GM23248 (cell line): ENCODE data around the gene FUT8.

Experiments used
- EZH2 ChIP-seq: fragments of 200-600 bp; sonication (generic); IDR thresholded peaks from 2 replicates; pipeline ENCODE4 v1.6.1; 2018; ENCODE audit warnings: antibody characterized with exemption, mild to moderate bottlenecking; ENCODE audit not compliant: insufficient read depth, poor library complexity, severe bottlenecking
- EZH2phosphoT487 ChIP-seq: fragments of 200-600 bp; sonication (generic); IDR thresholded peaks from 2 replicates; pipeline ENCODE4 v1.6.1; 2018; ENCODE audit warnings: antibody characterized with exemption, moderate library complexity, mild to moderate bottlenecking, low read depth; ENCODE audit not compliant: insufficient read depth

DNA sequence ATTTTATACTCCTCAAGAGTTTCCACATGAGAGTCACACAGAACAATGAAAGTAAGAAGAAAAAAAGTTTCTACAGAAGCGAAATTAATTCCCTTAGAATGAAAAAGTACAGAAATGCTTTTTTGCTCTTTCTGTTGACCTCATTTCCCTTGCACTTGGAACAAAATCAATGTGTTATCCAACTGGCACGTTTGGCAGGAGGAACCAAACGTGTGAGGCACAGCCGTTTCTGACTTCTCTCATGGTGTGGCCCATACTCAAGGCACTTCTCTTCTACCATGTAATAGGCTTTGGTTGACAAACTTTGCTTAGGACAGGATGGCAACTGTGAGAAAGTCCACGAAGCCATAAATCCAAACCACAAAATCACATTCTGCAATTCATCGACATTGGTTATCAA lies 297.0 kb downstream of the FUT8 start:
- TF ChIP-seq EZH2 (no peak), EZH2phosphoT487 (no peak)
